ENCODE data around the gene CBR1. TPM values are rescaled to one million over a fixed set of nuclear protein-coding genes. Genes with fewer than 3 reads are reported as not detected.

CBR1 gene
- total and polyA plus RNA-seq, 4 donors = 43.1 to 99.3 (median 77.9) TPM

Small RNAs within 50 kb of the gene (small RNA-seq; reads per million reads assigned to genes)
- not detected for gene RNU6-992P (ENCODE audit: low replicate concordance)

Other genes starting within 250 kb of the CBR1 start
- 10 to 100 TPM; 22.8 to 23.0 TPM for gene SETD4, start 9.5 kb upstream of the CBR1 start, total RNA-seq
- gene SETD4, start 9.5 kb upstream of the CBR1 start, polyA plus RNA-seq (ENCODE audit: insufficient read length in 2 of 2) = 10 to 100 TPM; 31.1 to 38.4 TPM
- gene CBR3, start 65.1 kb downstream of the CBR1 start, total RNA-seq = 1 to 10 TPM; 2.0 to 3.7 TPM
- 1 to 10 TPM; 2.1 to 2.4 TPM for gene CBR3, start 65.1 kb downstream of the CBR1 start, polyA plus RNA-seq (ENCODE audit: insufficient read length in 2 of 2)
- 10 to 100 TPM in 1 of 2 donors, 1 to 10 TPM in 1; 7.8 to 20.3 TPM for gene DOP1B, start 86.8 kb downstream of the CBR1 start, total RNA-seq
- gene DOP1B, start 86.8 kb downstream of the CBR1 start, polyA plus RNA-seq (ENCODE audit: insufficient read length in 2 of 2) = 10 to 100 TPM; 15.6 to 17.5 TPM

Data from spinal cord (tissue), 4 donors.